ENCODE results near the gene PTPRN2. TPM values are rescaled to one million over a fixed set of nuclear protein-coding genes. Genes with fewer than 3 reads are reported as not detected.

The PTPRN2 gene
- total and polyA plus RNA-seq, 7 donors = 0.47 to 0.82 (median 0.51) TPM

DNA sequence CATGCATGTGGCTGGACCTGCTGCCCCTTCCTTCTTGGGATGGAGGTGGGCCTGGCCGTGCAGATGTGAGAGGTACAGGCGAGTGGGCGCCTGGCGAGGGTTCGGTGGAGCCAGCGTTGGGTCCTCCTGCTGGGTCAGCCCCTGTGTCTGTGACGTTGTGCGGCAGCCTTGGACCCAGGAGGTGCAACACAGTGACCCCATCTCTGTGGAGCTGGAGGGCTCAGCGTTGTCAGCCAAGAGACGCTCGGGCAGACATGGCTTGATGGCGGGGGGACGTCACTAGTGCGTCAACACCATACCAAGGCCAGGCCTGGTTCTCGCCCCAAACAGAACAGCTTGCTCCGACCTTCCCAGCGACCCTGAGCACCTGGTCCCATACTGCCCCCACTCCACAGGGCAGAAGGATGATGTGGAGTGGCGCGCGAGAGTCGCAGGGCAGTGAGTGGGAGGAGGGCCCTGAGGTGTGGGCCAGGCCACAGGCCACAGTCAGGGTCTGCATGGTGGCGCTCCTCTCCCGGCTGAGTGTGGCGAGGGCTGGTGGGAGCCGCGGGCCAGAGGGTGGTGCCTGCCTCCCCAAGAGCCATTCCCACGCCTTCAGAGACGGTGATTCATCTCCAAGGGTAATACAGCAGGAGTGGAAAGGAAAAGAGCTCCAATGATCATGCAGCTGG is 1066.4 kb downstream of the PTPRN2 start:
- no peak for ATAC-seq
- Histone ChIP-seq H3K27me3 (ENCODE audit: insufficient read depth in 3 of 3, low read length in 2 of 3) (peaks cover 0 to 27% (median 6%) of the 10 kb centered on the region in 3 donors), H3K36me3 (ENCODE audit: insufficient read depth in 1 of 2, low read depth in 1 of 2) (no peaks in the 10 kb centered on the region), H3K27ac (no peak overlapping the region), H3K4me1 (no peaks in the 10 kb centered on the region), H3K9me3 (no peaks in the 10 kb centered on the region), H3K4me3 (no peak overlapping the region)
- TF ChIP-seq, protein P1, sequence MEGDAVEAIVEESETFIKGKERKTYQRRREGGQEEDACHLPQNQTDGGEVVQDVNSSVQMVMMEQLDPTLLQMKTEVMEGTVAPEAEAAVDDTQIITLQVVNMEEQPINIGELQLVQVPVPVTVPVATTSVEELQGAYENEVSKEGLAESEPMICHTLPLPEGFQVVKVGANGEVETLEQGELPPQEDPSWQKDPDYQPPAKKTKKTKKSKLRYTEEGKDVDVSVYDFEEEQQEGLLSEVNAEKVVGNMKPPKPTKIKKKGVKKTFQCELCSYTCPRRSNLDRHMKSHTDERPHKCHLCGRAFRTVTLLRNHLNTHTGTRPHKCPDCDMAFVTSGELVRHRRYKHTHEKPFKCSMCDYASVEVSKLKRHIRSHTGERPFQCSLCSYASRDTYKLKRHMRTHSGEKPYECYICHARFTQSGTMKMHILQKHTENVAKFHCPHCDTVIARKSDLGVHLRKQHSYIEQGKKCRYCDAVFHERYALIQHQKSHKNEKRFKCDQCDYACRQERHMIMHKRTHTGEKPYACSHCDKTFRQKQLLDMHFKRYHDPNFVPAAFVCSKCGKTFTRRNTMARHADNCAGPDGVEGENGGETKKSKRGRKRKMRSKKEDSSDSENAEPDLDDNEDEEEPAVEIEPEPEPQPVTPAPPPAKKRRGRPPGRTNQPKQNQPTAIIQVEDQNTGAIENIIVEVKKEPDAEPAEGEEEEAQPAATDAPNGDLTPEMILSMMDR (IDR thresholded peaks at IDR 0.05) = no peak
- intact Hi-C loops (cut with DNase I) = no loop called here
- WGBS, 3 donors = 89 to 91% (median 90%) methylated on average over 27 to 28 of the region's 28 CpGs
- peak in 1 of 2 donors; percentile 47 for DNase-seq

DNA sequence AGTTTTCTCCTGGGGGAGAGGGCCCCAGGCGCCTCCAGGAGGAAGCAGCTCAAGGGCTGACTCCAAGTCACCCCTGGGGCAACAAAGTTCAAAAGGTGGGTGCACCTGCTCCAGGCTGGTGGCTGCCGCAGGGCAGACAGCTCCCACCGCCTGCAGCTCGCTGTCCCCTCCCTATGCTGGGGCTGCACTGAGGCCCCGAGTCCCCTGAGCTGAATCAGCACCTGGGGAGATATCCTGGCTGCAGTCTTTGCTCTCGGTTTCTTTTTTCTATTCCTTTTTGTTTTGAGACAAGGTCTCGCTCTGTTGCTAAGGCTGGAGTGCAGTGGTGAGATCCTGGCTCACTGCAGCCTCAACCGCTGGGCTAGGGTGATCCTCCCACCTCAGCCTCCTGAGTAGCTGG is 1067.4 kb downstream of the PTPRN2 start:
- TF ChIP-seq, protein P1 (IDR thresholded peaks at IDR 0.05) = no peak
- peaks cover 0 to 35% (median 5%) of the 10 kb centered on the region in 3 donors for H3K27me3 ChIP-seq (ENCODE audit: insufficient read depth in 3 of 3, low read length in 2 of 3)
- 69 to 77% (median 74%) methylated on average over 8 of the region's 8 CpGs for WGBS, 3 donors

DNA sequence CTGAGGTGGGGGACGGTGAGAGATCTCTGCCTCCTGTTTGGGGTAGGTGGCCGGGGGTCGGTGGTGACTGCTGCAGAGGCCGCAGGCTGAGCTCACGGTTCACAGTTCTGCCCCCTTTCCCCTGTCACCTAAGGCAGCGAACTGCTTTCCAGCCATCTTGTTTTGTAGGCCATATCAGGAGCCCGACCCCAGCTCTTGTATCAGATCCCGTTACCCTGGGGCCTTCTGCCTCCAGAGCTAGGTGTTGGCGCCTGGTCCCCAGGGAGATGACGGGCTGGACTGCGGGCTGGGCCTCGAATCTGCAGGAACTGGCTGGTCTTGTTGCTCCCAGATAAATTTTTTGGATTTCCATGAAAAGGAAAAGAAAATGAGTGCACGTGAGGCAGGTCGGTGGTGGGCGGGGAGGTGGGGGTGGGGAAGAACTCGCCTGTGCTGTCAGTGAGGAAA is 1067.8 kb downstream of the PTPRN2 start:
- Histone ChIP-seq H3K9me3 (no peaks in the 10 kb centered on the region), H3K36me3 (ENCODE audit: insufficient read depth in 1 of 2, low read depth in 1 of 2) (no peaks in the 10 kb centered on the region), H3K27ac (no peak overlapping the region), H3K4me1 (no peaks in the 10 kb centered on the region), H3K4me3 (no peak overlapping the region), H3K27me3 (ENCODE audit: insufficient read depth in 3 of 3, low read length in 2 of 3) (peaks cover 0 to 35% (median 5%) of the 10 kb centered on the region in 3 donors)
- no peak for ATAC-seq
- WGBS, 3 donors = 67 to 77% (median 73%) methylated on average over 16 of the region's 16 CpGs
- intact Hi-C loops (cut with DNase I) = no loop called here
- TF ChIP-seq, protein P1 (IDR thresholded peaks at IDR 0.05) = no peak
- DNase-seq = peak in 1 of 2 donors; percentile 18

More for the DNA sequence above, 1067.4 kb downstream of the PTPRN2 start:
- no peaks in the 10 kb centered on the region for H3K9me3 ChIP-seq
- H3K4me1 ChIP-seq = no peaks in the 10 kb centered on the region
- ATAC-seq = no peak
- no peak for DNase-seq
- no peaks in the 10 kb centered on the region for H3K36me3 ChIP-seq (ENCODE audit: insufficient read depth in 1 of 2, low read depth in 1 of 2)
- H3K27ac ChIP-seq = no peak overlapping the region
- intact Hi-C loops (cut with DNase I) = no loop called here
- H3K4me3 ChIP-seq = no peak overlapping the region

DNA sequence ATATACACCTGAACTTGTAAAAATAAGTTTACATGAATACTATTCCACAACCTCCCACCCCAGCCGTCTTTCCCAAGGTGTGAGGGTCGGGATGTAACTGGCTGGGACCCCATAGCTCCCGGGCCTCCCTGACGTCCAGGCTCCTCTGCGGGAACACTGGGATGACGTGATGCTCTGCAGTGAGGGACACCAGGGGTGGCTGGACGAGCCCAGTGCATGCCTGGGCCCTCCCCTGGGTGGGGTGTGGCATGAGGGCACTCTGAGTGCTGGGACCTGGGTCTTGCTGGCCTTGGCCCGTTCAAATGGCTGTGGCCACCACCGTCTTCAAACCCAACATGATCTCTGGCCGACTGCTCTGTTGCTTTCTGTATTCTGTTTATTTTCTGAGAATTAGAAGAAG is 1068.4 kb downstream of the PTPRN2 start:
- H3K27me3 ChIP-seq (ENCODE audit: insufficient read depth in 3 of 3, low read length in 2 of 3) = peaks cover 0 to 38% (median 7%) of the 10 kb centered on the region in 3 donors
- no peaks in the 10 kb centered on the region for H3K4me1 ChIP-seq
- TF ChIP-seq, protein P1 (IDR thresholded peaks at IDR 0.05) = no peak
- intact Hi-C loops (cut with DNase I) = no loop called here
- peak in 1 of 2 donors; percentile 23 for DNase-seq
- H3K27ac ChIP-seq = no peak overlapping the region
- H3K9me3 ChIP-seq = no peaks in the 10 kb centered on the region
- 56 to 68% (median 64%) methylated on average over 10 of the region's 10 CpGs for WGBS, 3 donors
- H3K4me3 ChIP-seq = no peak overlapping the region
- no peak for ATAC-seq
- H3K36me3 ChIP-seq (ENCODE audit: insufficient read depth in 1 of 2, low read depth in 1 of 2) = no peaks in the 10 kb centered on the region

All from psoas muscle (tissue), 8 donors.